Measurements from ENCODE around the gene LRP1.

LRP1 gene

DNA sequence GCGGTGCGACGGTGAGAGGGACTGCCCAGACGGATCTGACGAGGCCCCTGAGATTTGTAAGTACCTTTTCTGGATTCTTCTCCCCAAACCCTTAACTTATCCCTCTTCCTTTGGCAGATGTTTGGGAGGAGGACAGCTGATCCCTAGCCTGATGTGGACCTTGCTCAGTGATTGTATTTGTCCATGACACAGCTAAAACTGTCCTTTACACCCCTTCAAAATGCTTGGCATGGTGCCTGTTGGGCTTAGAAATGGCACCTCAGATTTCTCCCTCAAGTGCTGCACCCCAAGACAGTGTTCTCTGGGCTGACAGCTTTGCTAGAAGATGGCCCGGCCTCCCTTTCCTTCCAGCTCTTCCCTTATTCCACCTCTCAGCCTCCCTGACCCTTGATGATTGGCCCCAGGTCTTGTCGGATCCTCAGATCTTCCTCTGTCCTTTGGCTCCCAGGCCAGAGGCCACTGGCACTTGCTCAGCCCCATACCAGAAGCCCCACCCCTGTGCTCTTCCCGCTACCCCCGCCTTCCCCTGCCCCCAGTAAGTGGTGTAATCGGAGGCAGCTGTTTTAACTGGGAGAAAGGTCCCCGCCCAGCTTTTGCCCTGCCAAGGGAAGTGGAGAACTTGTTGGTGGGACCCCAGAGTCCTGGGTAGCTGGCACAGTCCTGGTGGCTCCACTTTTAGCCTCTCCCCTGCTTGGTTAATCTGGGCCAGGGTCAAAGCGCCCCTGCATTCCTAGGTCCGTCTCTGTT, 10.4 kb downstream of the LRP1 start:
- DNase-seq: no peak

- peak; percentile 68 for DNase-seq
These were observed 11.7 kb downstream of the LRP1 start for GRCh38 chr12:57139796-57140649.

- DNase-seq: no peak
These were observed 13.0 kb downstream of the LRP1 start for GRCh38 chr12:57141249-57141648.

- no peak for DNase-seq
These were observed 13.8 kb downstream of the LRP1 start for GRCh38 chr12:57142121-57142520.

DNA sequence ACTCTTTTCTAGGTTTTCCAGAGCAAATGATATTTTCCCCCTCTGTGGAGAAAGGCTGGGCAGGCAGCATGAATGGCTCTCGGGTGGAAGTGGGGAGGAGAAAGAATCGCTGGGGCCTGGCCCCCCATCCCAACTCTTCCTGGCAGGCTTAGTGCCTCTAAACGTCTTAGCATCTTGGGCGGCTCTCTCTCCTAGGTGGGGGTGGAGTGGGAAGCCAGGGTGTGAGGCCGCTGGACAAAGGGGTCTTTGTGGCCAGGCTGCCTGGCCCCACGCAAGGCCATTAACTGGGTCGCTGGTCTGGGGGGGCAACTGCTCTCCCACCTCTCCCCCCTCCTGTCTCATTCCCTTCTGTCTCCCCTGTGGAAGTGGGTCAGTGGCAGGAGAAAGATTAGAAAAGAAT, 14.4 kb downstream of the LRP1 start:
- no peak for DNase-seq

DNA sequence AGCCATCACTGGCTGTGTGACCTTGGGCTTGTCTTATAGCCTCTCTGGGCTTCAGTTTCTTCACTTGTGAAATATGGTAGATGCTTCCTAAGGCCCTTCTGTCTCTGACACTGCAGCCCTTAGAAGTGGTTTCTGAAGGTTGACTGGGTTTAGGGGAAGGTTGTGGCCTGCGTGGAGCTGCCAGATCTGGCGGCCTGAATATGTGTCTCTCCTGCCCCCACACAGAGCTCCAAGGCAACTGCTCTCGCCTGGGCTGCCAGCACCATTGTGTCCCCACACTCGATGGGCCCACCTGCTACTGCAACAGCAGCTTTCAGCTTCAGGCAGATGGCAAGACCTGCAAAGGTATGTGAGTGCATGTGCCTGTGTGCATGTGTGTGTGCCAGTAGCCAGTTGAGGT, 15.2 kb downstream of the LRP1 start:
- no peak for DNase-seq

GRCh38 chr12:57145460-57146059, 17.3 kb downstream of the LRP1 start:
- DNase-seq: no peak

DNA sequence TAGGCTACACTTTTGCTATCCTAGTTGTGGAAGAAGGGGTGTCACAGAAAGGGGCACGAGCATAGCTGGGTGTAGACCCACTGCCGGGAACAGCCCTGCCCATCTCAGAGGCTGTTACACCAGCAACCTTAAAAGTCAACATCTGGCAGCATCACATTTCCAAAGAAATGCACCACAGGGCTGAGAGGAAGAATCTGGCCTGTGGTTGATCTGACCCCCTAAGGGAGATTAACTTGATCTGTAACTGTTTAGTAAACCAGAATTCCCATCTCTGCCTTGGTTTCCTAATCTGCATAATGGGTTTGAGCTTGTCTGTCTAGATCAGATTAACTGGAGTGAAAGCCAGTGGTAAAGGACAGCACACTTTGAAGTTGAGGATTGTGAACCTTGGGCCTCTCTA, 17.8 kb downstream of the LRP1 start:
- no peak for DNase-seq

GRCh38 chr12:57146961-57147944, 19.0 kb downstream of the LRP1 start, which contains the start of gene LRP1-AS:
TSS of gene LRP1-AS (minus strand) at chr12:57147619.
- DNase-seq: peak; percentile 72

DNA sequence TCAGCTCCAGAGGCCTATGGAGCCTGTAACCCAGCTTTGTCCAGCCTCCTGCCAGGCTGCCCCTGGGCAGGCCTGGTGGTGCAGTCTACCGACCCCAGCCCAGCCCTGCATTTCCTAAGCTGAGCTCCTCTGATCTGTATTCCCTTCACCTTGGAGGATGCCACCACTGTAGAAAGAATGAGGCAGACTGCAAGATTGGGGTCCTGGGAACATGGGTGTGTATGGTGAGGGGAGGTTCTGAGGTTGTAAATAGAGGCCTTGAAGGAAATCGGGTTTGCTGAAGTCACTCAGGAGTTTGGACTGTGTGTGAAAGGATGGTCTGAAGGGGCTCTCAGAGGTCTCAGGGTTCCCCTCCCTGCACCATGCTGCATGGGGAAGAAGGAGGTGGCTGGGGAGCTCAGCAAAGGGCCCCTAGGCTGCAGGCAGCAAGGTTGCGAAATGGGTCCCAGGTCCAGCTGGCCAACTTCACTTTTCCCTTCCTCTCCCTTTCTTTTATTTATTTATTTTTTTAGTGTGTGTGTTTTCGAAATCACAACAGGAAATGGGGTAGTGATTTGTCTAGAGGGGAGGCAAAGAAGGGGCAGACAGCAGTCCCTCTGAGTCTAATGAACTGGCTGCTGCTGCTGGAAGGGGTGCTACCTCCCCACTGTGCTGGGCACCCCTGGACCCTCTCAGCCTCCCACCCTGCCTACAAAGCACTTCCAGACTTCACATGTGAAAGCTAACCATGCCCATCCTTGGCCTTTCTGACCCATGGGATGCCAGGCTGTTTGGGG, 20.4 kb downstream of the LRP1 start:
- peak; percentile 79 for DNase-seq

DNA sequence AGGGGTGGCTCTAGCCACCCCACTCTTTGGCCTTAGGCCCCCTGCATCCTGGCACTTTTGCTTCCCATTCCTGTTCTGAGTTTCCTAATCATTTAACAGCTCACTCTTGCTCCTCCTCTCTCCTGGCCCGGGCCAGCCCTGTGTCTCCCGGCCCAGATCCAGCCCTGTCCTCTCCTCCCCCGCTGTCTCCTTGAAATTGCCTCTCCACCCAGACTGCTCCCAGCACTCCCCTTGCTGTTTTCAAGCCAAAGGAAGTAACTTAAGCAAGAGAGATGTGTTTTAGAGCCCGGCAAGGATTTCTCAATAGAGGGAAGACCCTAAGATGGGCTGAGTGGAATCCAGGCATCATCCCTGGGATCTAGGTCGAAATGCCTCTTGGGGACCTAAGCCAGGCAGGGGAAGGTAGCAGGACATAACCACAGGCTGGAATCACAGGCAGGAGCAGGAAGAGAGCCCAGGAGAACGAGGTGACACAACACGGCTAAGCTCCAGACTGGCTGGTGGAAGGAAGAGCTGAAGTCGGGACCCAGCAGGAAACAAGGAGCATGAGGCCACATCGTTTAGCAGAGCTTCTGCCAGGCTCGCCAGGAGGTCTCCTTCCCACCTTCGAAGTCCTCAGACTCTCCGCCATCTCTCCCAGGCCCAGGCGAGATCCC, 21.1 kb downstream of the LRP1 start:
- DNase-seq: peak; percentile 46

DNA sequence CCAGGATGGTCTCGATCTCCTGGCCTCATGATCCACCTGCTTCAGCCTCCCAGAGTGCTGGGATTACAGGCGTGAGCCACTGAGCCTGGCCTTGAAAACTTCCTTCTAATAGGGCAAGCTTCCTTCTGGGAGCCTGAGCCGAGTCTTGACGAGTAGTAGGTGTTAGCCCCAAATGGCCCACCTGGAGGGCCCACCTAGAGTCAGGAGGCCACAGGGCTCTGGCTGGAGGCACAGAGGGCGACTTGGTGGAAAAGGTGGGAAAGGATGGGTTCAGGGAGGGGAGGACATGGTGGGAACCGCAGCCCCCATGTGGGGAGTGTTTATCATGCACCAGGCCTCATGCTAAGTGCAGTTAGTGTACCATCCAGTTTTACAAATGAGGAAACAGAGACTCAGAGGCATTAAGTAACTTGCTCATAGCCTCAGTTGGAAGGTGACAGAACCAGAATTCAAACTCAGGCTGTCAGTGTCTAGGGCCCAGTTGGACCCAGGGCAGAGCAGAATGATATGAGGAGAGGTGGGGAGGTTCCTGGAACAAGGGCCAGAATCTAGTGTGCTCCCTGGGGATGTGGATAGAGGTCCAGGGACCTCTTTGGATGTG, 22.2 kb downstream of the LRP1 start:
- no peak for DNase-seq

DNA sequence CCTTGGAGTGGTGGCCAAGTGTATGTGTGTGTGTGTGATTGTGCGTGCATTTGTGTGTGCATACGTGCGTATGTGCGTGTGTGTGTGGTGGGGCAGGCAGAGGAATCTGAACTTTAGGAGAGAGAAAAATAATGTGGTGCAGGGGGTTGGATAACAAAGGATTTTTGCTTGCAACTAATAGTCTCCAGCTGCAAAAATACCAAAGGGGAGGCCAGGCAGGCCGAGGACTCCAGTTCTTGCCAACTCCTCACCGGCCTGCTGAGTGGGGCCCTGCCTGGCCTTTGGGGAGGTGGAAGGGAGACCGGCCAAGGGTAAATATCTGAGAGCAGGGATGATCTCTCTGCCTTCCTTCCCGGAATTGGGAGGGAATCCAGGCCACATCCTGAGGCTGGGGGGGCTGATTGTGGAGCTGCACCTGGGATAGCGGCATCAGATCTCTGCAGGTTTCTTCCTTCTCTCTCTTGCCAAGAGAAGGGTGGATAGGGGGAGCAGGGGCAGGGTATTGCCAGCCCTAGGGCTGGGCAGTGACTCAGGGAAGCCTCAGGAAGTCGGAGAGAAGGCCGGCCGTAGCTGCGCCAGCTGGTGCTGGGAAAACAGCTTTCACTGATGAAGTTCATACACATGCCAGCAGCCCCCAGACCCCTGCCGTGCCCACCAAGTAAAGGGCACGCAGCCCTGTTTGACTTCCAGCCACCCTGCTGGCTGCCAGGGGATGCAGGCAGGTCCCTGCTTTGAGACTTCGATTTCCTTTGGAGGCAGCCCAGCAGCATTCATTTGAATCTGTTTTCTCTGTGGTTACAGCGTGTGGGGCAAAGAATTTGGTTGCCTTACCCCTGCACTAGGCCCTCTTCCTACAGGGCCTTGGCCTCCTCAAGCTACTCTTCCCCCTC, 23.7 kb downstream of the LRP1 start:
- DNase-seq: peak; percentile 77

- DNase-seq: peak; percentile 44
These were observed 24.4 kb downstream of the LRP1 start for GRCh38 chr12:57152639-57153038.

DNA sequence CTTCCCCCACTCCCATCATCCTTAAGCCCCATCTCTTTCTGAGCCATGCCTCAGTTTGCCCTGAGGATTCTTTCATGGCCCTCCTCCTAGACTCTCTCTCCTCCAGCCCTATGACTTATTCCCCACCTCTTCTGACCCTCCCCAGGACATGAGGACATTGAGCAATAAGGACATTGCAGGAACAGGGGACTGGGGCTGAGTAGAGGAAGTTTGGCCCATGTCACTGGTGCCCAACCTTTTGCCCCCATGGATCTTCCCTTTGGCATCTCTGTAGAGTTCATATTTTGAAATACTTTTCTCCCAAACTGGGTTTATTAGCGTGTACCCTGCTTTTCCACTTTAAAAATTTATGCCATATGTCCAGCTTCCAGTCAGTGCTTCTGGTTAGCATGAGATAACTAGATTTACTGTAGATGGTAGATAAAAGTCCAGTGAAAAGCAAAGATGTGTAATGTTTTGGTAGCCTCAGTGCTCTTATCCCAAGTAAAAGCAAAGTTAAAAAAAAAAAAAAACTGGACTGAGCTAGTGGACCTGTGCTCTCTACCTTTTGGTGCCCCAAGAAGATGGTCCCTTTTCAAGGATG, 25.2 kb downstream of the LRP1 start:
- DNase-seq: no peak

GRCh38 chr12:57154076-57154475, 25.8 kb downstream of the LRP1 start:
- DNase-seq: no peak

DNA sequence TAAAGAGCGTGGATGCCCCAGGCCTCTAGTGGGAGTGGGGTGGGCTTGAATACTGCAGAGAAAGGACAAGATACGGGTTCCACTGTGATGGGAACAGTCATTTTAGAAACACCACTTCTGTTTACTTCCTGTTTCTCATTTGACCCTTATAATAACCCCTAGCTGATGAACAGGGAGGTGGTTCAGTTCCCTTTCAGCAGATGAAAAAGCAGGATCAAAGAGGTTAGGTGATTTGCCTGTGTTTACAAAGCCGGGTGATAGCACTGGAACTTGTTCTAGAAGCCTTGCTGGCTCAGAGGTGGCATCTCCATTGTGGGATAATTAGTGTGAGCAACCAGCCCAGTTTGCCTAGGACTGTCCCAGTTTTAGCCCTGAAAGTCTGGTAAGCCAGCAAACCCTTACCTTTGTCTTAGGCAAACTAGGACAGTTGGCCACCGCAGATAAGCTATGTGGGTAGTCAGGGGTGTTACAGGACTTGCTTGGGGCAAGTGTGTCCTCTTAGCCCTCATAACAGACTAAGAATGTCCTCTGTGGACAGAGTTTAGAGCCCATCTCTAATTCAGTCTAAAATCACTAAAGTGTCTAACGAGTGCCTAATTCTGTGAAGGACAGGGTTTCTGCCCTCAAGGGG, 26.6 kb downstream of the LRP1 start:
- no peak for DNase-seq

DNA sequence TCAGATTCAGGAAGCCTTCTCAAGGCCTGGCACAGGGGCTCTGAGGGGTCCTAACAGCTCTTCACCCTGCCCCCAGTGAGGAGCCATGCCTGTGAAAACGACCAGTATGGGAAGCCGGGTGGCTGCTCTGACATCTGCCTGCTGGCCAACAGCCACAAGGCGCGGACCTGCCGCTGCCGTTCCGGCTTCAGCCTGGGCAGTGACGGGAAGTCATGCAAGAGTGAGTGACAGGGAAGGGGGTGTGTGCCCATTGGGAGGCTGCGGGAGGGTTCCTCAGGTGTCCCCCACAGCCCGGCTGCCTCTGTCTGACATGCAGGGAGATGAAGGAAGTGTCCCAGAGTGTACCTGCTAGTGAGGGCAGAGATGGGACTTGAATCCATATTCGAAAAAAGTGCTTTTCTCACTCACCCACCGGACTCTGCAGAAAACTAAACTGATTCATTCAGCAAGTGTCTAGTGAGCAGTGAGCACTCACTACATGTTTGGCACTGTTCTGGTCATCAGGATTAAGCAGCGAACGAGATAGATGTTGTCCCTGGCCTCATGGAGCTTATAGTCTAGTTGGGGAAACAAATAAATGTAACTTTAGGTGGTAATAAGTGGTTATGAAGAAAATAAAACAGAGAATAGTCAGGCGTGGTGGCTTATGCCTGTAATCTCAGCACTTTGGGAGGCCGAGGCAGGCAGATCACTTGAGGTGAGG, 28.6 kb downstream of the LRP1 start:
- no peak for DNase-seq
